Ectodermal cell (in vitro differentiated cells): ENCODE results near the gene OR4E1.
"Not testable (repeated sequence)": the region's sequence is repeated elsewhere in the genome, so short reads cannot be mapped to it uniquely, and the experiment has no call there.

ENCODE experiments used
- H3K27ac ChIP-seq: 2 replicates; pipeline ENCODE4 v1.7.0; 2013; ENCODE audit warnings: mild to moderate bottlenecking, low read depth, low read length; ENCODE audit not compliant: insufficient read depth, poor library complexity, severe bottlenecking
- H3K27me3 ChIP-seq: 2 replicates; pipeline ENCODE4 v1.7.0; 2013; ENCODE audit warnings: mild to moderate bottlenecking, low read length; ENCODE audit not compliant: insufficient read depth, control insufficient read depth, poor library complexity, severe bottlenecking
- H3K36me3 ChIP-seq: one replicate; pipeline ENCODE4 v1.7.0; 2013; ENCODE audit warnings: low read length; ENCODE audit not compliant: control insufficient read depth, insufficient read depth
- H3K4me1 ChIP-seq: one replicate; pipeline ENCODE4 v1.7.0; 2013; ENCODE audit warnings: low read length; ENCODE audit not compliant: control insufficient read depth, insufficient read depth
- H3K4me3 ChIP-seq: 2 replicates; pipeline ENCODE4 v1.7.0; 2013; ENCODE audit warnings: low read depth, low read length, control low read depth; ENCODE audit not compliant: insufficient read depth
- H3K9me3 ChIP-seq: 2 replicates; pipeline ENCODE4 v1.7.0; 2013; ENCODE audit warnings: mild to moderate bottlenecking, low read length, moderate library complexity; ENCODE audit not compliant: control insufficient read depth
- WGBS, 2 experiments: methylation state at CpG; one replicate each; pipeline ENCODE4 v1.1.7; 2013; ENCODE audit warnings: missing lambda C conversion rate in 2 of 2; 5-methylcytosine and 5-hydroxymethylcytosine counted together

The OR4E1 gene

GRCh38 chr14:21698538-21698937 lies 24.9 kb upstream of the OR4E1 start:
- H3K27me3 ChIP-seq, H3K4me1 ChIP-seq, H3K27ac ChIP-seq, H3K9me3 ChIP-seq, H3K36me3 ChIP-seq, H3K4me3 ChIP-seq: not testable (repeated sequence)
- 85 to 86% methylated on average over 1 to 2 of the region's 3 CpGs for WGBS, 2 experiments

DNA sequence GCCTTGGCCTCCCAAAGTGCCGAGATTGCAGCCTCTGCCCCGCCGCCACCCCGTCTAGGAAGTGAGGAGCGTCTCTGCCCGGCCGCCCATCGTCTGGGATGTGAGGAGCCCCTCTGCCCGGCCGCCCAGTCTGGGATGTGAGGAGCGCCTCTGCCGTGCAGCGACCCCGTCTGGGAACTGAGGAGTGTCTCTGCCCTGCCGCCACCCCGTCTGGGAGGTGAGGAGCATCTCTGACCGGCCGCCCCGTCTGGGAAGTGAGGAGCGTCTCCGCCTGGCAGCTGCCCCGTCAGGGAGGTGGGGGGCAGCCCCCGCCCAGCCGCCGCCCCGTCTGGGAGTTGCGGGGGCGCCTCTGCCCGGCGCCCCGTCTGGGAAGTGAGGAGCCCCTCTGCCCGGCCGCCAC lies 24.0 kb upstream of the OR4E1 start:
- not testable (repeated sequence) for H3K9me3 ChIP-seq, H3K36me3 ChIP-seq, H3K4me3 ChIP-seq, H3K27ac ChIP-seq, H3K4me1 ChIP-seq, H3K27me3 ChIP-seq
- WGBS, 2 experiments = 95 to 97% methylated on average over 33 of the region's 33 CpGs

DNA sequence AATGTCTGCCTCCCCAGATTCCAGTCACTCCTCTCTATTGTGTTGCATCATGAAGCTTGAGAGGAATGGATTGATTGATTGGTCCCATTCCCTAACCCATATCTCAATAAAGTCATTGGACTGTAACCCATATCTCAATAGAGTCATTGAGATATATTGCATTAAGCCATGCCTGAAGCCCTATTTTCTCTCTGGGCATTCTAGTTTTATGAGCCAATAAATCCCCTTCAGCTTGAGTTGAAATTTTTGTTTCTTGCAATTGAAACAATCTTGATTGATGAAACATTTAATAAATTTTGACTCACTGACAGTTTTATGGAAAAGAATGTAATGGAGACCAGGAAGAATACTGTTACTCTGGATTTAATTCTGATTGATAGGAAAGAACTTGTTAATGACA lies 20.8 kb upstream of the OR4E1 start:
- H3K36me3 ChIP-seq = no peaks in the 10 kb centered on the region
- H3K27ac ChIP-seq = no peak overlapping the region
- H3K9me3 ChIP-seq = no peaks in the 10 kb centered on the region
- no peaks in the 10 kb centered on the region for H3K27me3 ChIP-seq
- H3K4me3 ChIP-seq = no peak overlapping the region
- no peaks in the 10 kb centered on the region for H3K4me1 ChIP-seq

- no peaks in the 10 kb centered on the region for H3K36me3 ChIP-seq
- WGBS, 2 experiments = 92 to 98% methylated on average over 2 of the region's 2 CpGs
- no peak overlapping the region for H3K4me3 ChIP-seq
- no peaks in the 10 kb centered on the region for H3K27me3 ChIP-seq
- no peaks in the 10 kb centered on the region for H3K4me1 ChIP-seq
- no peaks in the 10 kb centered on the region for H3K9me3 ChIP-seq
- H3K27ac ChIP-seq = no peak overlapping the region
These were observed 12.8 kb upstream of the OR4E1 start for GRCh38 chr14:21686468-21686867.

DNA sequence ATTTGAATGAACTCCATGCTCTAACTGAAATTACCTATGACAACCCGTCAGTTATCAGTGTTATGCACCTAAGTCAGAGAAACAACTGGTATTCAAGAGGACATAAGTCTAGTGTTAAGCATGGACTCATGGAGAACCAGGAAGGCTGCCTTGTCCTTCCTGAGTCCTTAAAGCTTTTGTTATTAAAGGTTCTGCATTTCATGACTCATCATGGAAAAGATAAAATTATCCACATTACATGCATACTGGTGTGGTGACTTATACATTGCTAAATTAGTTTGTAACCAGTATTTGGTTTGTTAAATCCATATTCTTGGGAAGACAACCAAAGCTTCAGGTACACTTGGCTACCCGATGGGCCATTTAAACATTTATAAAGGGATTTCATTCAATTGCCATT lies 6.5 kb upstream of the OR4E1 start:
- Histone ChIP-seq H3K4me3 (no peak overlapping the region), H3K9me3 (no peaks in the 10 kb centered on the region), H3K27me3 (no peaks in the 10 kb centered on the region), H3K27ac (no peak overlapping the region), H3K36me3 (no peaks in the 10 kb centered on the region), H3K4me1 (no peaks in the 10 kb centered on the region)
- 85 to 90% methylated on average over 2 of the region's 2 CpGs for WGBS, 2 experiments

DNA sequence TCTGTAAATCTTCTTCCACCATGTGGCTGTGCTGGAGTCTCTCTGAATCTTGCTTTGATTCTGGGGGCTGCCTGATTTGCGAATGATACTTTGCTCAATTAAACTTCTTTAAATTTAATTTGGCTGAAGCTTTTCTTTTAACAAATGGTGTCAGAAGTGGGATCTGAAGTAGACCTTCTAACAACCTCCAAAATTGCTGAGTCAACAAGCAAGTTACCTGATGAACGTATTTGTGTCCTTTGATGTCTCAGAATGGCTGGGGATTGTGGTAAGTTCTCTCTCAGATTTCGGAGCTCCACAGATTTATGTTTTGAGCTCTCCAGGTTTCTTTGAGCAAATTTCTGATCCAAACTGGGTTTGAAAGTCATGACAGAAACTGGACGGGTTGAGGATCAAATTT lies 1.9 kb upstream of the OR4E1 start:
- Histone ChIP-seq H3K4me3 (no peak overlapping the region), H3K27me3 (no peaks in the 10 kb centered on the region), H3K9me3 (no peaks in the 10 kb centered on the region), H3K36me3 (no peaks in the 10 kb centered on the region), H3K4me1 (no peaks in the 10 kb centered on the region), H3K27ac (no peak overlapping the region)
- 90 to 91% methylated on average over 3 to 4 of the region's 4 CpGs for WGBS, 2 experiments

DNA sequence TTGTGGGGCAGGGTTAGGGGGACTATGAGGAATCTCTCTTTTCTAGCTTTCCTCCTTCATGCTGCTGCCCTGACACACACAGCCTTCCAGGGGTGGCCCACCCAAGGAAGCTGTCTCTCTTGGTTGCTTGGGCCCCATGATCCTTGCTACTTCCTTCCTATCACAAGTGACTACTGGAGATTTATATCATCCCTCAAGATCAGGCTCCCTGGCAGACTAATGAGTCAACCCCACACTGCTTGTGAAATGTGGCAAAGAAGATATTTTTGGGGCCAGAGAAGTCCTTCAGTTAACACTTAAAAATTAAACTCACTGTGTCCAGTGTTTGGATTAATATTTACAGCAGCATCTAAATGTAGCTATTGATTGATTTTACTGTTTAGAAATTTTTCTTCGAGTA lies 1.5 kb downstream of the OR4E1 start:
- no peak overlapping the region for H3K27ac ChIP-seq

DNA sequence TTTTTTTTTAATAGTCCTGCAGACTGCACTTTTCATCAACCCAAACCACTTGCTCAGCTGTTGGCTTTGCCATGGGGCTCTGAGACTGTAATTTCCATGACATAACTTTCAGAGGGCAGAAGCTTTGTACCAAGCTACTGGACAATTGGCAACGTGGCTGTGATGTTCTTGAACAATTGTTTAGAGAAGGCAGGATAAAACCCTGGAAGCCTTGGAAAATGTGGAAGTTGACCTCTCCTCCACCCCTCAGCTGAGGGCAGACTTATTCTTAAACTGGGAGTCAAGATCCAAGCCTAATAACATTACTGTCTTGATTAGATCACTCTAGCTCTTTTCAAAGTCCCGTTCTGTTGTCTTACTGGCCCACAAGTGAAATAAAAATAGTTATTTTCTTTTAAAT lies 2.2 kb downstream of the OR4E1 start:
- Histone ChIP-seq H3K4me1 (no peaks in the 10 kb centered on the region), H3K27ac (no peak overlapping the region), H3K9me3 (no peaks in the 10 kb centered on the region), H3K4me3 (no peak overlapping the region), H3K36me3 (no peaks in the 10 kb centered on the region), H3K27me3 (no peaks in the 10 kb centered on the region)
- WGBS, 2 experiments = 60 to 91% methylated on average over 1 to 2 of the region's 2 CpGs

More for the DNA sequence above, 1.5 kb downstream of the OR4E1 start:
- Histone ChIP-seq H3K36me3 (no peaks in the 10 kb centered on the region), H3K9me3 (no peaks in the 10 kb centered on the region), H3K4me1 (no peaks in the 10 kb centered on the region), H3K27me3 (no peaks in the 10 kb centered on the region), H3K4me3 (no peak overlapping the region)
- 84 to 93% methylated on average over 1 of the region's 1 CpG for WGBS, 2 experiments

GRCh38 chr14:21669284-21669683 lies 4.3 kb downstream of the OR4E1 start:
- Histone ChIP-seq H3K4me3 (no peak overlapping the region), H3K4me1 (no peaks in the 10 kb centered on the region), H3K27ac (no peak overlapping the region), H3K27me3 (no peaks in the 10 kb centered on the region), H3K9me3 (no peaks in the 10 kb centered on the region), H3K36me3 (no peaks in the 10 kb centered on the region)

GRCh38 chr14:21668377-21668776 lies 5.2 kb downstream of the OR4E1 start:
- H3K4me1 ChIP-seq = no peaks in the 10 kb centered on the region
- WGBS, 2 experiments = 78 to 86% methylated on average over 1 to 2 of the region's 3 CpGs
- no peaks in the 10 kb centered on the region for H3K27me3 ChIP-seq
- no peaks in the 10 kb centered on the region for H3K36me3 ChIP-seq
- no peak overlapping the region for H3K27ac ChIP-seq
- no peak overlapping the region for H3K4me3 ChIP-seq
- no peaks in the 10 kb centered on the region for H3K9me3 ChIP-seq

DNA sequence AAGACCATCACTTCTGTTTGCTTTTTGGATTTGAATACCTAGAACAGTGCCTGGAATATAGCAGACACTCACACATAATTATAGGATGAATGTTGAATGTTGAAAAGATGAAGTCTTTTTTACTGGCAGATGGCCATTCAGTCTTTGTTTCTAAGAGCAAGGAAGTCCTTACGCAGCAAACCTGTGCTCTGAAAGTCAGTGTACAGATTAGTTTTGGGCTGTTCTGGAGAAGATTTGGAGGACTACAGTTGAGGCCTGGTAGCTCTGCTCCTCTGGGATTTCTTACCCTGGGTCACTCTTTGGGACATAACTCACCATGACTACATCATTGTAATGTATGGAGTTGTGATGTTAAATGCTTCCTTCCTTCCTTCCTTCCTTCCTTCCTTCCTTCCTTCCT lies 16.6 kb downstream of the OR4E1 start:
- no peaks in the 10 kb centered on the region for H3K36me3 ChIP-seq
- H3K4me1 ChIP-seq = no peaks in the 10 kb centered on the region
- 93 to 95% methylated on average over 1 of the region's 1 CpG for WGBS, 2 experiments
- no peaks in the 10 kb centered on the region for H3K9me3 ChIP-seq
- no peaks in the 10 kb centered on the region for H3K27me3 ChIP-seq
- no peak overlapping the region for H3K4me3 ChIP-seq
- H3K27ac ChIP-seq = no peak overlapping the region
